Globus pallidus (tissue), 1 donor: ENCODE data around the gene ATP1B1.

ENCODE experiments used
- DNase-seq: peaks from one replicate; pipeline ENCODE4 v3.0.0-alpha.2; 2015; ENCODE audit warnings: low spot score

ATP1B1 gene

DNA sequence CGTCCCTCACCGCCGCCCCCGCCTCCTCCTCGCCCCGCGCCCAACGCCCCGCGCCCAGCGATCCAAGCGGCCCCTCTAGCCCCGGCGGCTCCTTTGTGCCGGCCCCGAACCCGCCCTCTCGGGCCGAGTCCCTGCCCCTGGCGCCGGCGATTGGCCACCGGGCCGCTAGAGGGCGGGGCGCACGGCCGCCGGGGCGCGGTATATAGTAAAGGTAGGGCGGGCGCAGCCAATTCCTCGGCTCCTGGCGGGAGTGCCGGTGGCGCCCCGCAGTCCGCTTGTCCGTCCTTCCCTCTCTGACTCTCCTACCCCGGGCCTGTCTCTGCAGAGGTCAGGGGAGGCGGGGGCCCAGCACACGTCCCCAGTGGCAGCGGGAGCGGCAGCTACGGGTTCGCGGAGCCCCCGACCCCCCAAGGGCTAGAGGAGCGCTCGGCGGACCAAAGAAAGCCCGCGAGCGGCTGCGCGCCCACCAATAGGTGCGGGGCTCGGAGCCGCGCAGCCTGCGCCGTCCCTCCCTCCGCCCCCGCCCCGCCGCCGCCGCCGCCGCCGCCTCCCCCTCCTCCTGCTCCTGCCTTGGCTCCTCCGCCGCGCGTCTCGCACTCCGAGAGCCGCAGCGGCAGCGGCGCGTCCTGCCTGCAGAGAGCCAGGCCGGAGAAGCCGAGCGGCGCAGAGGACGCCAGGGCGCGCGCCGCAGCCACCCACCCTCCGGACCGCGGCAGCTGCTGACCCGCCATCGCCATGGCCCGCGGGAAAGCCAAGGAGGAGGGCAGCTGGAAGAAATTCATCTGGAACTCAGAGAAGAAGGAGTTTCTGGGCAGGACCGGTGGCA, at the start of gene ATP1B1:
Gene ATP1B1, plus strand, starts transcription at position 596 of the 826 bp plus-strand sequence. Its CDS starts 140 bp downstream, at position 736.
- DNase-seq, result peak; percentile 93

GRCh38 chr1:169059421-169059820, 47.1 kb upstream of the ATP1B1 start:
- DNase-seq, result no peak

DNA sequence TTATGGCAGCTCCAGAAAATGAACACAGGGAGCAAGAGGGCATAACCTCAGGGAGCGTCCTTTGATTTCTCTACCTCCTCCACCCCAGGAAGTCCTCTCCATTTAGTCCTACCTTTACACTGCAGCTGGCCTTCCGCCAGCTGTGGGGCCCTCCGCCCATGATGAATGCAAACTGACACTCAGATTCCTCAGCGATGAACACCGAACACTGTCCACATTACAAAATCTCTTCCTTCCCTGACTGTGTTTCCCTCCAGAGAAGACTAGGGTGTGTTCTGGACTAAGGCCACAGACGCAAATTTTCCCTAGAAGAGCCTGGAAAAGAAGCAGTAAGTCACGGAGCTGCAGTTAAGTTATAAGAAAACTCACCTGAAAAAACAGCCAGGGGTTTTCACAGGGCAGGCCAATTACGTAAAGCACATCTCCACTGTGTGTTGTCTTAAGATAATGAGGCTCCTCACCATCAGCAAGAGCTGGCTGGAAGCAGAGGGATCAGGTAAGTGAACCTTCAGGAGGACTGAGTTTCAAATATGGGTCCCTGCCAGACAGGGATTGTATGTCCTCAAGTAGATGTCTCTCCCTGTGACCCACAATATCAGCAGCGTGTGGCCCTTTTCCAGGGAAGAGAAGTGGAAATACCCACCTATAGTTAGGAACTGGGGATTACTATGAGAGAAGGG, 46.3 kb upstream of the ATP1B1 start:
- DNase-seq, result no peak

DNA sequence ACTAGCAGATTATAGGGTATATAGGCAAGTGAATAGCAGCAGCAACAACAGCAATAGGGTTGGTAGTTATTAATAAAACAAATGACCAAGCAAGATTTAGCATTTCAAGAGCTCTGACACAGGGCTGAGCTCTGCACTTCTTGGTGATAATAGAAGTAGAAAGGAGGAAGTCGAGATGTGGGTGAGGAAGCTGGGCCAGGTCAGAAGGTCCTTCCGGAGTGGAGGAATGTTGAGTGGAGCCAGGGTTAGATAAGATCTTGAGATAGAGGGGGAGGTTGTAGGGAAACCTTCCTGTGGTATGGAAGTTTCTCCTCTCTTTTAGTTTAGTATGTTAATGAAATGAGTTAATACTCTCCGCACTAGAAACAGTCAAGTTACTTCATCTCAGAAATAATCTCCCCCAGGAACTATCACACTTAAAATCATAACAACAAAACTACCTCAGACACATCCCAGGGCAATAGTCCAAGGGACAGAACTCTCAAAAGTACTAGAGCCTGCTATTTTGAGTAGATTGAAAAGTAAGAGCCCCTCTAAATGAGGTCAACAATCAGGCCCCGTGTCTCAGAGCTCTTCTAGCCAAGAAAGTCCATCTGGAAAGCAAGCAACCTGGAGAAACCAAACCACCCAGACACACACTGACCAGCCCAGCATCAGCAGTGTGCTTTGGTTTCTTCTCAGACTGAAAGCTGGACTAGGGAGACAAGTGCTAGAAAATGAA, 45.4 kb upstream of the ATP1B1 start:
- no peak for DNase-seq

DNA sequence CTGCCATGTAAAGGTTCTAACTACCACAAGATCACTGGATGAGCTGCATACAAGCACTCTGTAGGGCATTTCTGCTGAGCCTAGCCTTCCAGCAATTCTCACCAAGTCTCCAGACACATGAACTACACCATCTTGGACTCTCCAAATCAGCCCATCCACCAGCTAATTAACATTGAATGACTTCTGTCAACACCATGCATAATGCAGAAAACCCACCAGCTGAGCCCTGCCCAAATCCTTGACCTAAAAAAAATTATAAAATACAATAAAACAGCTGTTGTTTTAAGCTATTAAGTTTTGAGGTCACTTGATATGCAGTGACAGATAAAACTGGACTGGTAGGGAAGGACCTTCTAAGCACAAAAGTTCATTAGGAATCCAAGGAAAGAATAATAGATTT, 44.3 kb upstream of the ATP1B1 start:
- no peak for DNase-seq

GRCh38 chr1:169064103-169064502, 42.4 kb upstream of the ATP1B1 start:
- DNase-seq, result no peak

DNA sequence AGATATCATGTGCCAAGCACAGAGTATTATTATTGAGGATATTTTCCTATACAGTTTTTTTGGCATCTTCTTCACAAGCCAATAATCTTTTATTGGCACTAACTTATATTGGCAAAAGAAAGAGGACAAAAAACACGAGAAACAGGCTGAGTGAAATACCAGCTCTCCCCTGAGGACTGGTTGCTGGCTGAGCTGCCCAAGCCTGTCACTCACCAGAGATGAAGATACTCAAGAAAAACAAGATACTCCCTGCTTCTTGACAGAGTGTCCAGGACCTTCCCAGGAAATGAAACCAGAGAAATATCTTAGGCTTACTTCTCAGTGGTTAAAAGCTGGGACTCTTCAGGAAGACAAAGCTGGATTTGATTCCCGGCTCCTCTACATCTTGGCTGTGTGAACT, 35.9 kb upstream of the ATP1B1 start:
- DNase-seq, result no peak

DNA sequence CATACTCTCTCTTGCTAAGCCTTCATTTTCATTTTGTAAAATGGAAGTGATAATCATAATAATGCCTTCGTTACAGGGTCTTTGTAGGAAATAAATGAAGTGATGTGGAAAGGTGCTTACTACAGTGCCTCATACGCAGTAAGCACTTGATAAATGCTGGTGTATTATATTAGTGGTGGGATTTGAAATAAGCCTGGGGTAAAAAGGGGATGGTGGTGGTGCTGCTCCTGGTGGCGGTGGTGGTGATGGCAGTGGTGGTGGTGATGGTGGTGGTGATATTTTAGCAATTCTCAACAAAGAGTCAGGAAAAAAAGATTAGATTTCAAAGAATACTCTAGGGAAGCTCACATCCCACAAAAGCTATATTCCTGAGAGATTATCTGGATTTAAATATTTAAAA, 35.5 kb upstream of the ATP1B1 start:
- DNase-seq, result no peak

GRCh38 chr1:169072945-169073725, 33.4 kb upstream of the ATP1B1 start:
- DNase-seq, result no peak

DNA sequence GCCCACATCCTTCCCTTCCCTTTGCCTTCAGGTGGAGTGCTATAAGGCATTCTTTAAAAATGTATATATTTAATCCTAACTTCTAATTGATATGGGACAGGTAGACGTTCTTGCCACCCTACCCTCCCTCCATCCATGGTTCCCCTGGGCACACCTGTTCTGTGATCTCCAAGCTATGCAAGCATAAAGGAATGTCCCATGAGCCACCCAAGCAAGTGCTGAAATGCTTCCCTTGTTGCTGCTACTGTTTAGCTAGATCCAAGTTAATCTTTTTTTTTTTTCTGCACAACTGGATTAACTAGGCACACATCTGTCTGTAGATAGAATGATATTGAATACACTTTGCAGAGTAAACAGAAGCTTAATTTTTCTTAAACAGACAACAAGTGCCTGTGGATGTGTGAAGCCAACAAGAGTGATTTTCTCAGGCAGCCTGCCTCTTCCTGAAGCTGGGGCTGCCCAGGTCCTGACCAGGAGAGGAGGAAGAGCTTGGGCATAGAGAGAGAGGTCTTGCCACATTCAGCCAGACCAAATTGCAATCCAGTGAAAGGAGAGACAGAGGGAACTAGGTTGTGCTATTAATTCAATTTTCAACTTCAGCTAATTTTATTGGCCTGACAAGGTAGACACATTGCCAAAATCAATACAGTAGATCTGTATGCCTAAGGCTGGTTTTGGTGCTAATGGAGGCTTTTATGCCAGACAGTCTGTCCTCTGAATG, 28.2 kb upstream of the ATP1B1 start:
- no peak for DNase-seq

GRCh38 chr1:169081503-169082123, 24.9 kb upstream of the ATP1B1 start:
- no peak for DNase-seq

DNA sequence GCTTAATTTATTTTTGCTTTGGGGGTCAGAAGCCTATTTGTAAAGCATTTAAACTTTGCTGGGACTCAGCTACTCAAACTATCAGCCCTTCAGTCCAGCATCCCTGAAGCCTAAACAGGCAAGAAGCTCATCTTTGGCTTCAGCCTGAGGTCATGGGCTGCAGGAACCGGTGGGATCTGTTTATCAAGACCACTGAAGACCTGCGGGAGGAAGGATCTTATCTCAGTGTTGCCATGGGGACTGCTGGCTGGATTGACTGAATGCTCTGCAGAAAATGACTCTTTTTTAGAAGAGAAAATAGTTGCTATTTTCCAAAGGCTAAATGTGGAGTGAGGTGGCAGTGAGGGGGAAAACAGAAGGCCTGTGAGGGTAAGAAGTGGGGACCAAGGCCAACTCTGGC, 20.6 kb upstream of the ATP1B1 start:
- DNase-seq, result no peak

- DNase-seq, result peak; percentile 64
Observed at GRCh38 chr1:169086603-169087455, 19.7 kb upstream of the ATP1B1 start.

DNA sequence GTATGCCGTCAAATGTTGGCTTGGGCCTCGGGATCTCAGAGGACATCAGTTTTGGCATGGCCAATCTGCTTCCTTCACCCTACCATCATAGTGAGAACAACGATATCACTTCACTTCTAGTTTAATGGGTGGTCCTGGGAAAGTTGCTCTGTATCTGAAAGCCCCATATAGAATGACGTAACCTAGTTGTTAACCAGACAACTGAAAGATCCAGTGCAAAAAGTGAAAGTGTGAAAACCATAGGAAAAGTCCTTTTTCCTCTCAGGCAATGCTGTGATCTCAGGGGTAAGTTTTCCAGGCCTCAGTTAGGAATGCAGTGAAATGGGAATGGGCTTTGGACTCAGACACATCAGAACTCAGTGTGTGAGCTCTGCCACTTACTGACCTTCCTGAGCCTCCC, 18.6 kb upstream of the ATP1B1 start:
- no peak for DNase-seq

DNA sequence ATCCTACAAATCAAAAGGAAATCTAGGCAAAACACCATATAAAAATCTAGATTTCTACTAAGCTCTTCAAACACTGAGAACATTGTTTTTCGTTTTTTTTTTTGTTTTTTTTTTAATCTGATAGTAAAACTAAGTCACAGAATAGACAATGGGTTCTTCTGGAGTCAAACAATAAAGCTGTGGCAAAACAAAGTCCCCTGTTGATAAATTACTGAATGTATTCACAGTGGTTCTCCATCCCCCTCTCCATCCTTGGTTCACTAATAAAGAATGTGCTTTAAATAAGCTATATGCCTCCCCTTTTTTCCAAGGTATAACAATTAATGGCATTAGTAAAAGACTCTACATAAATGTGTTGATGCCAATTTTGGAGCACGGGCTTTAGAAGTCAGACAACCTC, 16.7 kb upstream of the ATP1B1 start:
- DNase-seq, result peak; percentile 92

DNA sequence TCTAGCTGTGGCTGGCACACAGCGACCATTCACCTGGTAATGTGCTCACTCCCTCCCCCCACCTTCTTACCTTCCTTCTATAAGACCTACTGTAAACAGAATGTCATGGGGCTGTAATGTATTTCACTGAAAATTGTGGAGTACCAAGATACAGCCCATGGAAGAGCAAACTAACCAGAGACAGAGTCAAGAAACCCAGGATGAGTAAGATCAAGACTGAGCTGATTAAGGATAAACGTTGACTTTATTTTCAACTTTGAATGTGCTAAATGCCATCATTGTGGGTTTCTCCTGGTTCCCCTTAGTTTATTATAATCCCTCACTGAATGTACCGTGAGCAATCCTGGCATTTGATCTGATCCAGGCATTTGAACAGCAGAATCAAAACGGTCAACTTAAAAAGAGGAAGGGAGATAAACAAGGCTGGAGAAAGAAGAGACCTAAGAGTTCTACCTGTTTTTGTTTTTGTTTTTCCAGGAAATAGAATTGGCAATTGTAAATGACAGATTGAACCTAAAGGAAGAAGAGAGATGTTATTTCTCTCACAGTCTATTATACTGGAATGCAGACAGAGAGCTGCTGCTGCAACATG, 16.1 kb upstream of the ATP1B1 start:
- DNase-seq, result peak; percentile 42

GRCh38 chr1:169090900-169091311, 15.6 kb upstream of the ATP1B1 start:
- peak; percentile 67 for DNase-seq

DNA sequence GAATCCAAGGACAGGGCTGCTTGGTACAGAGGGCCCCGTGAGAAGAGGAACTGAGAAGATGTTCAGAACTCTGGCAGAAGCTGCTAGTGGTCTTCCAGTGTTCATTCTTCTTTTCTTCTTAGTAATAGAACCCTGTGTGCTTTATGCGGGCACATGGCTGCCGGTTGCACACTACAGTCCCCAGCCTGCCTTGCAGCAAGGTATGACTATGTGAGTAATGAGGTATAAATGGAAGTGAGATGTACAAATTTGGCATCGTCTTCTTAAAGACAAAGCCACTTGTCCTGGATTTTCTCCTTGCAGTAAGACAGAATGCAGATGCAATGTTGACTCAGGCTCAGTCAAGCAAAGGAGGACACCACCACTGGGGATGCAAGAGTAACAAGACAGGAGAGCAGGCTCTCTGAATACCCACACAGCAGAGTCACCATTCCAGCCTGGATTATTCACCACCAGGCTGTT, 15.0 kb upstream of the ATP1B1 start:
- peak; percentile 59 for DNase-seq

GRCh38 chr1:169092399-169092798, 14.1 kb upstream of the ATP1B1 start:
- DNase-seq, result peak; percentile 50
